ENCODE measurements around the gene BATF.

BATF gene

GRCh38 chr14:75553761-75554364 is 31.6 kb downstream of the BATF start:
- Histone ChIP-seq H3K27me3 (ENCODE audit: insufficient read depth, low read length) (no peaks in the 10 kb centered on the region; the same call in 1 of the 2 replicates), H3K27ac (ENCODE audit: low read length) (no peak overlapping the region), H3K9ac (ENCODE audit: low read depth, low read length) (no peak overlapping the region), H3K9me3 (ENCODE audit: insufficient read depth, low read depth, low read length) (no peaks in the 10 kb centered on the region), H3K4me1 (ENCODE audit: insufficient read depth, low read length) (peaks cover 9% of the 10 kb centered on the region; the same call in 1 of the 2 replicates), H3K36me3 (ENCODE audit: insufficient read depth, low read depth, low read length) (no peaks in the 10 kb centered on the region), H3K4me3 (ENCODE audit: low read length) (no peak overlapping the region)

- H3K4me1 ChIP-seq (ENCODE audit: insufficient read depth, low read length) = peaks cover 9% of the 10 kb centered on the region; the same call in 1 of the 2 replicates
Measured at GRCh38 chr14:75554482-75554881, 32.2 kb downstream of the BATF start.

GRCh38 chr14:75558440-75558839 is 36.2 kb downstream of the BATF start:
- H3K9ac ChIP-seq (ENCODE audit: low read depth, low read length) = no peak overlapping the region
- H3K27ac ChIP-seq (ENCODE audit: low read length) = no peak overlapping the region
- H3K27me3 ChIP-seq (ENCODE audit: insufficient read depth, low read length) = 0 out of 2 replicates have a peak, but pooled peaks cover 4% of the 10 kb centered on the region
- H3K36me3 ChIP-seq (ENCODE audit: insufficient read depth, low read depth, low read length) = no peaks in the 10 kb centered on the region
- H3K4me3 ChIP-seq (ENCODE audit: low read length) = no peak overlapping the region
- peaks cover 4% of the 10 kb centered on the region; the same call in 1 of the 2 replicates for H3K4me1 ChIP-seq (ENCODE audit: insufficient read depth, low read length)
- no peaks in the 10 kb centered on the region for H3K9me3 ChIP-seq (ENCODE audit: insufficient read depth, low read depth, low read length)

More at GRCh38 chr14:75554482-75554881, 32.2 kb downstream of the BATF start:
- Histone ChIP-seq H3K4me3 (ENCODE audit: low read length) (no peak overlapping the region), H3K9me3 (ENCODE audit: insufficient read depth, low read depth, low read length) (no peaks in the 10 kb centered on the region), H3K27ac (ENCODE audit: low read length) (no peak overlapping the region), H3K36me3 (ENCODE audit: insufficient read depth, low read depth, low read length) (no peaks in the 10 kb centered on the region), H3K9ac (ENCODE audit: low read depth, low read length) (no peak overlapping the region), H3K27me3 (ENCODE audit: insufficient read depth, low read length) (no peaks in the 10 kb centered on the region; the same call in 1 of the 2 replicates)

- H3K9me3 ChIP-seq (ENCODE audit: insufficient read depth, low read depth, low read length) = no peaks in the 10 kb centered on the region
- no peaks in the 10 kb centered on the region for H3K36me3 ChIP-seq (ENCODE audit: insufficient read depth, low read depth, low read length)
- no peak overlapping the region for H3K9ac ChIP-seq (ENCODE audit: low read depth, low read length)
- no peak overlapping the region for H3K27ac ChIP-seq (ENCODE audit: low read length)
- 0 out of 2 replicates have a peak, but pooled peaks cover 4% of the 10 kb centered on the region for H3K27me3 ChIP-seq (ENCODE audit: insufficient read depth, low read length)
- H3K4me3 ChIP-seq (ENCODE audit: low read length) = no peak overlapping the region
- H3K4me1 ChIP-seq (ENCODE audit: insufficient read depth, low read length) = peaks cover 4% of the 10 kb centered on the region; the same call in 1 of the 2 replicates
Measured at GRCh38 chr14:75559045-75559444, 36.8 kb downstream of the BATF start.

- Histone ChIP-seq H3K9me3 (ENCODE audit: insufficient read depth, low read depth, low read length) (no peaks in the 10 kb centered on the region), H3K4me1 (ENCODE audit: insufficient read depth, low read length) (peaks cover 1% of the 10 kb centered on the region; the same call in 1 of the 2 replicates), H3K4me3 (ENCODE audit: low read length) (no peak overlapping the region), H3K27ac (ENCODE audit: low read length) (no peak overlapping the region), H3K36me3 (ENCODE audit: insufficient read depth, low read depth, low read length) (no peaks in the 10 kb centered on the region), H3K27me3 (ENCODE audit: insufficient read depth, low read length) (0 out of 2 replicates have a peak, but pooled peaks cover 4% of the 10 kb centered on the region), H3K9ac (ENCODE audit: low read depth, low read length) (no peak overlapping the region)
Measured at GRCh38 chr14:75559451-75560222, 37.4 kb downstream of the BATF start.

- H3K4me3 ChIP-seq (ENCODE audit: low read length) = no peak overlapping the region
- no peaks in the 10 kb centered on the region for H3K36me3 ChIP-seq (ENCODE audit: insufficient read depth, low read depth, low read length)
- H3K27ac ChIP-seq (ENCODE audit: low read length) = no peak overlapping the region
- H3K27me3 ChIP-seq (ENCODE audit: insufficient read depth, low read length) = 0 out of 2 replicates have a peak, but pooled peaks cover 4% of the 10 kb centered on the region
- H3K4me1 ChIP-seq (ENCODE audit: insufficient read depth, low read length) = no peaks in the 10 kb centered on the region
- H3K9me3 ChIP-seq (ENCODE audit: insufficient read depth, low read depth, low read length) = no peaks in the 10 kb centered on the region
- H3K9ac ChIP-seq (ENCODE audit: low read depth, low read length) = no peak overlapping the region
Measured at GRCh38 chr14:75561013-75561432, 38.8 kb downstream of the BATF start.

- H3K4me1 ChIP-seq (ENCODE audit: insufficient read depth, low read length) = no peaks in the 10 kb centered on the region
- H3K4me3 ChIP-seq (ENCODE audit: low read length) = no peak overlapping the region
- 0 out of 2 replicates have a peak, but pooled peaks cover 4% of the 10 kb centered on the region for H3K27me3 ChIP-seq (ENCODE audit: insufficient read depth, low read length)
- H3K9me3 ChIP-seq (ENCODE audit: insufficient read depth, low read depth, low read length) = no peaks in the 10 kb centered on the region
- no peak overlapping the region for H3K9ac ChIP-seq (ENCODE audit: low read depth, low read length)
- H3K27ac ChIP-seq (ENCODE audit: low read length) = no peak overlapping the region
- no peaks in the 10 kb centered on the region for H3K36me3 ChIP-seq (ENCODE audit: insufficient read depth, low read depth, low read length)
Measured at GRCh38 chr14:75562089-75562488, 39.8 kb downstream of the BATF start.

- Histone ChIP-seq H3K36me3 (ENCODE audit: insufficient read depth, low read depth, low read length) (no peaks in the 10 kb centered on the region), H3K9me3 (ENCODE audit: insufficient read depth, low read depth, low read length) (no peaks in the 10 kb centered on the region), H3K4me1 (ENCODE audit: insufficient read depth, low read length) (no peaks in the 10 kb centered on the region), H3K9ac (ENCODE audit: low read depth, low read length) (no peak overlapping the region), H3K27me3 (ENCODE audit: insufficient read depth, low read length) (0 out of 2 replicates have a peak, but pooled peaks cover 4% of the 10 kb centered on the region), H3K4me3 (ENCODE audit: low read length) (no peak overlapping the region), H3K27ac (ENCODE audit: low read length) (no peak overlapping the region)
Measured at GRCh38 chr14:75562489-75562888, 40.2 kb downstream of the BATF start.

GRCh38 chr14:75563931-75564330 is 41.7 kb downstream of the BATF start:
- Histone ChIP-seq H3K4me3 (ENCODE audit: low read length) (no peak overlapping the region), H3K9ac (ENCODE audit: low read depth, low read length) (no peak overlapping the region), H3K4me1 (ENCODE audit: insufficient read depth, low read length) (peaks cover 2% of the 10 kb centered on the region; the same call in 1 of the 2 replicates), H3K27me3 (ENCODE audit: insufficient read depth, low read length) (0 out of 2 replicates have a peak, but pooled peaks cover 4% of the 10 kb centered on the region), H3K36me3 (ENCODE audit: insufficient read depth, low read depth, low read length) (no peaks in the 10 kb centered on the region), H3K9me3 (ENCODE audit: insufficient read depth, low read depth, low read length) (no peaks in the 10 kb centered on the region), H3K27ac (ENCODE audit: low read length) (no peak overlapping the region)

GRCh38 chr14:75565056-75565455 is 42.8 kb downstream of the BATF start:
- peaks cover 2% of the 10 kb centered on the region; the same call in 1 of the 2 replicates for H3K4me1 ChIP-seq (ENCODE audit: insufficient read depth, low read length)

GRCh38 chr14:75566321-75566720 is 44.1 kb downstream of the BATF start:
- H3K27me3 ChIP-seq (ENCODE audit: insufficient read depth, low read length) = no peaks in the 10 kb centered on the region
- H3K9ac ChIP-seq (ENCODE audit: low read depth, low read length) = no peak overlapping the region
- H3K27ac ChIP-seq (ENCODE audit: low read length) = no peak overlapping the region

More at GRCh38 chr14:75565056-75565455, 42.8 kb downstream of the BATF start:
- Histone ChIP-seq H3K9ac (ENCODE audit: low read depth, low read length) (no peak overlapping the region), H3K27me3 (ENCODE audit: insufficient read depth, low read length) (0 out of 2 replicates have a peak, but pooled peaks cover 4% of the 10 kb centered on the region), H3K4me3 (ENCODE audit: low read length) (no peak overlapping the region), H3K27ac (ENCODE audit: low read length) (no peak overlapping the region), H3K36me3 (ENCODE audit: insufficient read depth, low read depth, low read length) (no peaks in the 10 kb centered on the region), H3K9me3 (ENCODE audit: insufficient read depth, low read depth, low read length) (no peaks in the 10 kb centered on the region)

More at GRCh38 chr14:75566321-75566720, 44.1 kb downstream of the BATF start:
- no peaks in the 10 kb centered on the region for H3K9me3 ChIP-seq (ENCODE audit: insufficient read depth, low read depth, low read length)
- no peaks in the 10 kb centered on the region for H3K36me3 ChIP-seq (ENCODE audit: insufficient read depth, low read depth, low read length)
- H3K4me1 ChIP-seq (ENCODE audit: insufficient read depth, low read length) = peaks cover 2% of the 10 kb centered on the region; the same call in 1 of the 2 replicates
- H3K4me3 ChIP-seq (ENCODE audit: low read length) = no peak overlapping the region

Data from iPS-20b (cell line).